Measurements from ENCODE around the gene C11orf58.
A peak's percentile ranks its signal among the peaks of the same experiment; 100 is the strongest.

Gene C11orf58

DNA sequence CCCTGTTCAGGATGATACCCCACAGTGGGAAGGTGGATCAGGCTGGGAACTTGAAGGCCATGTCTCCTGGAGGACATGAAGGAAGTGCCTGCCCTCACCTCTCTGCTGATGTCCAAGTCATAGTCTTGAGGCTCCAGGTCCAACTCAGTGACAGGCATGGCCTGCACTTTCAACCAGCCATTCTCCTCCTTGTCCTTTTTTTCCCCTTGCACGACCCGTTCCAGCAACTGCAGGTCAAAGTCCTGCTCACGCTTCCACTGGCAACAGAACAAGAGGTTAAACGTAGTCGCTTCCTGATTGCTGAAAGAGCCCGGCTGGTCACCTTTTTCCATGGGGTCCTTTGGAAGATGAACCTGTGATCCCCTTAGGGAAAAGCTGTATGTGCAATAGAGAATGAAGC lies 47.7 kb downstream of the C11orf58 start:
- no peak for DNase-seq (ENCODE audit: low spot score)
- TF ChIP-seq, protein P1, sequence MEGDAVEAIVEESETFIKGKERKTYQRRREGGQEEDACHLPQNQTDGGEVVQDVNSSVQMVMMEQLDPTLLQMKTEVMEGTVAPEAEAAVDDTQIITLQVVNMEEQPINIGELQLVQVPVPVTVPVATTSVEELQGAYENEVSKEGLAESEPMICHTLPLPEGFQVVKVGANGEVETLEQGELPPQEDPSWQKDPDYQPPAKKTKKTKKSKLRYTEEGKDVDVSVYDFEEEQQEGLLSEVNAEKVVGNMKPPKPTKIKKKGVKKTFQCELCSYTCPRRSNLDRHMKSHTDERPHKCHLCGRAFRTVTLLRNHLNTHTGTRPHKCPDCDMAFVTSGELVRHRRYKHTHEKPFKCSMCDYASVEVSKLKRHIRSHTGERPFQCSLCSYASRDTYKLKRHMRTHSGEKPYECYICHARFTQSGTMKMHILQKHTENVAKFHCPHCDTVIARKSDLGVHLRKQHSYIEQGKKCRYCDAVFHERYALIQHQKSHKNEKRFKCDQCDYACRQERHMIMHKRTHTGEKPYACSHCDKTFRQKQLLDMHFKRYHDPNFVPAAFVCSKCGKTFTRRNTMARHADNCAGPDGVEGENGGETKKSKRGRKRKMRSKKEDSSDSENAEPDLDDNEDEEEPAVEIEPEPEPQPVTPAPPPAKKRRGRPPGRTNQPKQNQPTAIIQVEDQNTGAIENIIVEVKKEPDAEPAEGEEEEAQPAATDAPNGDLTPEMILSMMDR (IDR thresholded peaks at IDR 0.05; ENCODE audit: extremely low read depth, missing control alignments) = no peak

DNA sequence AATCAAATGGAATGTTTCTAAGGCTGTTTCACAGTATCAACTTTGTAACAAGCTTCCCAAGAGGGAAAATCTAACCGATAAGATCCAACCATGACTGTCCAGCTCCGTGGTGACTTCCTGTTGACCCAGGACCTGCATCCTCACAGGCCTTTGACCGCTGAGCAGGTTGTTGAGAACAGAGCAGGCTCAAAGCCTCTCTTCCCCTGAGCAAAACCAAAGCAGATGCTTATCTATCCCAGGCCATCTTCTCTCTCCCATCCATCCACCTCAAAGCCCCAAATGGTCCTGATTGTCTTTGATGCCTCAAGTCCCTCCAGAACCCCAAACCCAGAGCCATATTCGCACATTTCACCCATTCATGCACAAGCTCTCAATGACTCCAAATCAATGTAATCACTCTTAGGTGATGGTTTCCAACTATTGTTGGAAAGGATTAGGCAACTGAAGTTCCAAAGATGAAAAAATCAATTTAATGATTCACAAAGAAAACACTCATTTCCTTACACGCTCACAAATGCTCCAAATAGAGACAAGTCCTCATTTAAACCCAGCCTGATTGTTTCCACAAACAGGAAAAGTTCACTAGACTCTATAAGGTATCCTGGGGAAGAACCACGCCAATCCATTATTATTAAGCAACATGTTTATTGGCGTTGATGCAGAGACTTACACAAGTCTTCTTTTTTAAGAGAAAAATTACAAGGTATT lies 48.7 kb downstream of the C11orf58 start:
- TF ChIP-seq, protein P1 (IDR thresholded peaks at IDR 0.05; ENCODE audit: extremely low read depth, missing control alignments) = no peak
- no peak for DNase-seq (ENCODE audit: low spot score)

DNA sequence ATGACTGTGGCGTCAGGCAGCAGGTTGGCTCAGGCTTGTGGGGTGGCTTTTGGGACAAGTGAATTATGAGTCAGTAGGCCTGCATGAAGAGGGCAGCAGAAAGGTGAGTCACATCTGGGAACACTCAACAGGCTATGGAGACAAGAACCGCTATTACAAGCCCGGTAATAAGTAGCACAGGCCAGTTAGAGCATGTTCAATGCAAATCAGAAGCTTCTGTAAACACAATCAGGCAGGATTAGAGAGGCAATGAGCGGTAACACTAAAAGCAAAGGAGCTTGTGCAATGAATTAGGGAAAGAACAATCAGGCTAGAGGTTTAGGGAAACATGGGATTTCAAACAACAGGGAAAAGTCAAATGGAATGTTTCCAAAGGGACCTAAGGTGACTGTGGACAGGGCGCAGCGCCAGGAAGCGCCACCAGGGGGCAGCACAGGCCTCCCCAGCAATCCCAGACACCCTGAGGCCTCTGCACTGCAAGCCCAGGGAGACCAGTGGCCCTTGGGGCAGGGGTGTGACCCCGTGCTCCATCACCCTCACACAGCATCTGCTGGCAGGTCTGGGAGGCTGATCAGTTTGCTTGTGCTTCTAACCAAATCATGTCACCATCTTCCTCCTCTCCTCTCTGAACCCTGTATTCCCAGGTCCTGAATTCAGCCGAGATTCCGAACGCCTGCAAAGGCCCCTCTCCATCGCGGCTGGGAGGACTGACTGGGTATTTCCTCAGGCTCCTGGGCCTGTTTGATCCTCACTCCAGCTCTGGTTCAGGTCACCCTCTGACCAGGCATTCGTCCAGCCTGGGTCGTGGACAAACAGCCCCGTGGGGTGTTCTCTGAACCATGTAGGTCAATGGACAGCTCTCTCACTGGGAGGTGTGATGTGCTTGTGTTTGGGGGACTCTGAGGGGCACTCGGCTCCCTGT lies 50.0 kb downstream of the C11orf58 start:
- TF ChIP-seq, protein P1 (IDR thresholded peaks at IDR 0.05; ENCODE audit: extremely low read depth, missing control alignments) = peak; percentile 97
- DNase-seq (ENCODE audit: low spot score) = peak; percentile 73

DNA sequence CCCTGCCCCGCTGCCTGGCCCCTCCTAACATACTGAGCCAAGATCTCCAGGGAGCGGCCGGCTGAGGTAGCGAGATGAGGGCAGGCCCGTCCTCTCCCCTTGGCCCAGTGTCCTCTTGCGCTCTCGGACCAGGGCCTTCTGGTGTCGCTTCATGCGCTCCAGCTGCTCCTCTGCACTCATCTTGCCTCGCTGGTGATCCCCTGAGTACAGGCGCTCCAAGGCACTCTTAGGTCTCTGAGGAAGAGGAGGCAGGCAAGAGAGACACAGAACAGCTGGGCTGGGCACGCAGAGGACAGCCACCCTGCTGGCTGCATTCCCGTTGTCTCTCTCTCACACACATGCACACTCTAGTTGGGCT lies 50.6 kb downstream of the C11orf58 start:
- TF ChIP-seq, protein P1 (IDR thresholded peaks at IDR 0.05; ENCODE audit: extremely low read depth, missing control alignments) = no peak
- DNase-seq (ENCODE audit: low spot score) = no peak

DNA sequence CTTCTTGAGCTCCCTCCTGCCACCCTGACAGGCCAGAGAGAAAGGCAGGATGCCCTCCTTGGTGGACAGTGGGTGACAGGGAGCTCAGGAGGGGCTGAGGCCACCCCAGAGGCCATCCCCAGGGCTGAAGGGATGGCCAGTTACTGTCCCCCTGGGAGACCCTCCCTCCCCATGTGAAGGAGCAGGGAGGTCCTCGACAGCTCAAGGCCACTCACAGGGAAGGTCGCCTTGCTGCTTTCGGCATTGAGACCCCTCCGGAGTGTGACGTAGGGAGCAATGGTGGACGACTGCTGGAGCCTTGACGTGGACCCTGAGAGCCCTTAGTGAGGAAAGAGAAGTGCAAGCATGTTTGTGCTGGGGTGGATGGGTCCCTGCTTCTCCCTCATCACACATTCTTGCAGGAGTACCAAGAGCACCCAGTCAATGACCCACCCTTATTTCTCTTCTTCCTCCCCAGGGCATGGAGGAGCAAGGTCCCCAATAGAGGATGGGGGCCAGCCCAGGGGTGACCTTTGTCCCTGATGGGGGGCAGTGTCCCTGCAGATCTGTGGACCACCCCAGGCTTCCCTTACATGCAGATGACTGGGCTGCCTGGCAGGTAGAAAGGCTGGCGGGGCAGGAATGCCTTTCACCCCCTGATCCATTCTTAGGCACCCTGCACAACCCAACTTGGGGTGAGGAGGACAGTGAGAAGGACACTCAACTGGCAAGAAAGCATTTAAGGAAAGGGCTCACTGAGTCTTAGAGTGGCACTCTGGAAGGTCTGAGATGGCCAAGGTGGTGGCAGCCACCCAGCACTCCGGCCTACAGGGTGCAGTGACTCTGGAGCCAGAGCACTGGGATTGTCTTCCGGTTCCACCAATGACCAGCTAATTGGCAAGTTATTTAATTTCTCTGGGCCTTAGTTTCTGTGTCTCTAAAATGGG lies 51.4 kb downstream of the C11orf58 start:
- TF ChIP-seq, protein P1 (IDR thresholded peaks at IDR 0.05; ENCODE audit: extremely low read depth, missing control alignments) = no peak
- DNase-seq (ENCODE audit: low spot score) = no peak

DNA sequence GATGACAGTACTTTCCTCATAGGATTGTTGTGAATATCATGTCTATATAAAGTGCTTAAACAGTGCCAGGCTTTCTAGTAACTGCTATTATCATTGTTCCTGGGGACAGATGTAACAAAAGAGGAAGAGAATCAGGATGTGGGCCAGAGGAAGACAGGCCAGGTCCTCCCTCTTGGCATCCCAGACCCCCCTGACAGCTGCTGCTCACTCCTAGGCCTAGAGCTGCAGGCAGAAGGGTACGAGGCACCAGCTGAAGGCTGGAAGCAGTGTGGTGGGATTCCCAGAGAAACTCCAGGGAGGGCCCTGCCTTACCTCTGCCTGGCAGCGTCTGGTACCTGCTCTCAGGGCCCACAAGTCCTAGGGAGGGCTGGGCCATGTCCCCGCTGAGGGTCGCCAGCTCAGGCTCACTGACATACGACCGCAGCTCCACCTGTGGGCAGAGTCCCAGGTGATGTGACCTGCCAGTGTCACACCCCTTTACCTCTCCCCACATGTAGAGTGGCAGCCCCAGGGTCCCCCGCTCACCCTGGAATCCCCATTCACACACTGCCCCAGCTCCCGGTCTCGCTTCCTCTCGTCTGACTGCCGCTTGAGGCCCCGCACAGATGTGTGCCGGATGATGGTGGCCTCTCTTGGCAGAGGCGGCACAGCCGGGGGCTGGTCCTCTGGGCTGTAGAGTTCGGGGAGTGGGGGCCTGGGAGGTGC lies 52.2 kb downstream of the C11orf58 start:
- no peak for DNase-seq (ENCODE audit: low spot score)
- TF ChIP-seq, protein P1 (IDR thresholded peaks at IDR 0.05; ENCODE audit: extremely low read depth, missing control alignments) = no peak
